Midbrain (tissue), 1 donor: ENCODE data around the gene TENM4.
"Not testable (repeated sequence)": the region's sequence is repeated elsewhere in the genome, so short reads cannot be mapped to it uniquely, and the experiment has no call there.

Experiments used
- DNase-seq: peaks from one replicate; lab custom pipeline; 2025; lab: John Stamatoyannopoulos, UW

Gene TENM4

GRCh38 chr11:78642979-78643675 lies 797.7 kb downstream of the TENM4 start:
- no peak for DNase-seq

- no peak for DNase-seq
Observed at GRCh38 chr11:78641541-78641940, 799.3 kb downstream of the TENM4 start.

GRCh38 chr11:78638704-78639380 lies 802.0 kb downstream of the TENM4 start:
- no peak for DNase-seq

- DNase-seq = not testable (repeated sequence)
Observed at GRCh38 chr11:78637527-78637926, 803.3 kb downstream of the TENM4 start.

- DNase-seq = no peak
Observed at GRCh38 chr11:78635814-78636506, 804.9 kb downstream of the TENM4 start.

GRCh38 chr11:78633516-78634310 lies 807.1 kb downstream of the TENM4 start:
- DNase-seq = no peak

GRCh38 chr11:78630561-78631303 lies 810.1 kb downstream of the TENM4 start:
- no peak for DNase-seq

- DNase-seq = no peak
Observed at GRCh38 chr11:78630155-78630554, 810.7 kb downstream of the TENM4 start.

GRCh38 chr11:78622666-78623065 lies 818.2 kb downstream of the TENM4 start:
- DNase-seq = no peak

- DNase-seq = no peak
Observed at GRCh38 chr11:78620159-78620558, 820.7 kb downstream of the TENM4 start.

GRCh38 chr11:78615724-78616123 lies 825.1 kb downstream of the TENM4 start:
- no peak for DNase-seq

GRCh38 chr11:78613378-78613813 lies 827.4 kb downstream of the TENM4 start:
- no peak for DNase-seq

- no peak for DNase-seq
Observed at GRCh38 chr11:78612721-78613377, 828.0 kb downstream of the TENM4 start.

GRCh38 chr11:78609321-78609720 lies 831.5 kb downstream of the TENM4 start:
- DNase-seq = not testable (repeated sequence)

GRCh38 chr11:78607696-78608095 lies 833.1 kb downstream of the TENM4 start:
- no peak for DNase-seq

GRCh38 chr11:78606667-78607066 lies 834.2 kb downstream of the TENM4 start:
- no peak for DNase-seq

- no peak for DNase-seq
Observed at GRCh38 chr11:78605296-78605695, 835.5 kb downstream of the TENM4 start.

GRCh38 chr11:78603792-78604191 lies 837.0 kb downstream of the TENM4 start:
- DNase-seq = no peak
